ENCODE data around the gene PPIL1.

DNA sequence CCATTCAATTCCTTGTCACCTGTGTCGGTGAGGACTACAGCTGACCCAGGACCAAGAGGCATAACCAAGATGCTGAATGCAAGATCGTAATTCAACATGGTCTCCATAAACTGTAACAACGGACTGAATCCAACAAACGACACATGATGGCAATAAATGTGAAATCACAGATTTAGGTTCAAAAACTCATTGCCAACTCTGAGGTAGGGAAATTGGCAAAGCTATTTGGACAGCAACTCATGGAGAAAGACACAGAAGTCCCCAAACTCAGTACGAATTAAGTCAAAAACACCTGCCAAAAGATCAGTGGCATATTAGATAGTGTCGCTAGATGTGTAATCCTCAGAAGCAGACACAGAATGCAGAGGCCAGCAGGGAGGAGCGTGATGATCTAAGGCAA, 60.4 kb downstream of the PPIL1 start:
- TF ChIP-seq MAX (IDR thresholded peaks at IDR 0.05) (no peak), POLR2A (IDR thresholded peaks at IDR 0.05; ENCODE audit: low read length) (no peak), NFE2L2 (conservative IDR thresholded peaks at IDR 0.05; ENCODE audit: low read length) (no peak), TP53 (CRISPR knock-in tag; IDR thresholded peaks at IDR 0.05) (no peak), POLR2AphosphoS2 (conservative IDR thresholded peaks at IDR 0.05; ENCODE audit: low read length) (no peak), EP300 (IDR thresholded peaks at IDR 0.05) (no peak), RNF2 (IDR thresholded peaks at IDR 0.05; ENCODE audit: borderline replicate concordance, low read depth) (no peak)
- TF ChIP-seq, protein P1, sequence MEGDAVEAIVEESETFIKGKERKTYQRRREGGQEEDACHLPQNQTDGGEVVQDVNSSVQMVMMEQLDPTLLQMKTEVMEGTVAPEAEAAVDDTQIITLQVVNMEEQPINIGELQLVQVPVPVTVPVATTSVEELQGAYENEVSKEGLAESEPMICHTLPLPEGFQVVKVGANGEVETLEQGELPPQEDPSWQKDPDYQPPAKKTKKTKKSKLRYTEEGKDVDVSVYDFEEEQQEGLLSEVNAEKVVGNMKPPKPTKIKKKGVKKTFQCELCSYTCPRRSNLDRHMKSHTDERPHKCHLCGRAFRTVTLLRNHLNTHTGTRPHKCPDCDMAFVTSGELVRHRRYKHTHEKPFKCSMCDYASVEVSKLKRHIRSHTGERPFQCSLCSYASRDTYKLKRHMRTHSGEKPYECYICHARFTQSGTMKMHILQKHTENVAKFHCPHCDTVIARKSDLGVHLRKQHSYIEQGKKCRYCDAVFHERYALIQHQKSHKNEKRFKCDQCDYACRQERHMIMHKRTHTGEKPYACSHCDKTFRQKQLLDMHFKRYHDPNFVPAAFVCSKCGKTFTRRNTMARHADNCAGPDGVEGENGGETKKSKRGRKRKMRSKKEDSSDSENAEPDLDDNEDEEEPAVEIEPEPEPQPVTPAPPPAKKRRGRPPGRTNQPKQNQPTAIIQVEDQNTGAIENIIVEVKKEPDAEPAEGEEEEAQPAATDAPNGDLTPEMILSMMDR (IDR thresholded peaks at IDR 0.05): no peak
- TF ChIP-seq, protein P2, sequence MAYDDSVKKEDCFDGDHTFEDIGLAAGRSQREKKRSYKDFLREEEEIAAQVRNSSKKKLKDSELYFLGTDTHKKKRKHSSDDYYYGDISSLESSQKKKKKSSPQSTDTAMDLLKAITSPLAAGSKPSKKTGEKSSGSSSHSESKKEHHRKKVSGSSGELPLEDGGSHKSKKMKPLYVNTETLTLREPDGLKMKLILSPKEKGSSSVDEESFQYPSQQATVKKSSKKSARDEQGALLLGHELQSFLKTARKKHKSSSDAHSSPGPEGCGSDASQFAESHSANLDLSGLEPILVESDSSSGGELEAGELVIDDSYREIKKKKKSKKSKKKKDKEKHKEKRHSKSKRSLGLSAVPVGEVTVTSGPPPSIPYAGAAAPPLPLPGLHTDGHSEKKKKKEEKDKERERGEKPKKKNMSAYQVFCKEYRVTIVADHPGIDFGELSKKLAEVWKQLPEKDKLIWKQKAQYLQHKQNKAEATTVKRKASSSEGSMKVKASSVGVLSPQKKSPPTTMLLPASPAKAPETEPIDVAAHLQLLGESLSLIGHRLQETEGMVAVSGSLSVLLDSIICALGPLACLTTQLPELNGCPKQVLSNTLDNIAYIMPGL (CRISPR knock-in tag; IDR thresholded peaks at IDR 0.05; ENCODE audit: borderline replicate concordance): no peak

Measured in A549 (cell line).